Colonic mucosa (tissue), 4 donors: ENCODE measurements around the gene FILIP1L. TPM values are rescaled to one million over a fixed set of nuclear protein-coding genes. Genes with fewer than 3 reads are reported as not detected.

Source experiments
- DNase-seq: peaks from one replicate; pipeline ENCODE4 v3.0.0-alpha.2; 2020
- H3K27ac ChIP-seq: fragments of 200-600 bp; one replicate; pipeline ENCODE4 v1.8.0; 2021
- H3K27me3 ChIP-seq: fragments of 200-600 bp; one replicate; pipeline ENCODE4 v1.8.0; 2021
- H3K36me3 ChIP-seq: fragments of 200-600 bp; one replicate; pipeline ENCODE4 v1.8.0; 2021
- H3K4me1 ChIP-seq: fragments of 200-600 bp; one replicate; pipeline ENCODE4 v1.8.0; 2021; ENCODE audit warnings: mild to moderate bottlenecking
- H3K4me3 ChIP-seq: fragments of 200-600 bp; one replicate; pipeline ENCODE4 v1.8.0; 2021
- H3K9ac ChIP-seq, 2 donors: one replicate each; pipeline ENCODE4 v1.7.0; 2013; ENCODE audit warnings: control low read depth in 2 of 2, low read depth in 2 of 2, low read length in 2 of 2
- H3K9me3 ChIP-seq: fragments of 200-600 bp; one replicate; pipeline ENCODE4 v1.8.0; 2021
- CTCF ChIP-seq: fragments of 200-600 bp; IDR thresholded peaks from one replicate; pipeline ENCODE4 v1.8.0; 2022; ENCODE audit warnings: antibody characterized with exemption, mild to moderate bottlenecking
- intact Hi-C: fragments of 100-400 bp; cut with DNase I; formaldehyde crosslinking; loops from one replicate; pipeline ENCODE4 v1.14.1; 2022
- total RNA-seq, 2 donors: library from RNA; stranded (reverse); fragmentation: NEBNext Ultra II Directional in 1 of 2; extraction: Animal tissue kit (Norgen Biotek cat#: 25700) in 1 of 2; gene quantifications; one replicate each; pipeline ENCODE4 v1.2.1, GENCODE V29; 2021
- donor health status: healthy.
- donor health status: DM: no; HTN: no; CAD: no.
- donor health status: DM: no; HTN: no; CAD: no.

FILIP1L gene
- total RNA-seq, 2 donors from 2014 or later, result 3.7 to 29.0 TPM

DNA sequence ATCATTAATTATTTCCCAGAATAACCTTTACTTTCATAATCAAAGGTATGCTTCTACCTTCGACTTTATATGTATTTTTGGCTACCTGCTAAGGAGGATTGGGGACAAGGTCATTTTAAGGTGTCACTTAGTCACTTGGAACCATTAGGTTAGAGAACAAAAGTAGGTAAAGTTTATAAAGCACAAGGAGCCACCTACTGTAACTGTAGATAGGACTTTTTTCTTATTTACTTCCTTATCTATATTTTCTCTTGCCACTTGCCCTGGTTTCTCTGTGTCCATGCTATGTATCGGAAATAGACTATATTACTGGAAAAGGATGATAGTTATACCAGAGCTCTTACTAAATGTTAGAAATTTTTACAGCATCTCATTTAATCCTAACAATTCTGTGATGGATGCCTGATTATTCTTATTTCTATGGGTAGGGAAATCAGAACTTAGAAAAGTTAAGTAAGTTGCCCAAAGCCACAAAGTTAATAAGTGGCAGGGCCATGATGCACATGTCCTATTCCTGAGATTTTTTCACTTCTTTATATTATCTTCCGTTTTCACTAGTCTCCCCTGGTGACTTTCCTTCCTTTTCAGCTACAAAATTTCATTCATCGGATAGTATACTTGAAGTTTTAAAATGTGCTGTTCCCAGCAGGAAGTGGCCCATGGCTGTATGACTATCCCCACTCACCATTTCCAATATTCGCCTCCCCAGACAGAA, 164.2 kb downstream of the FILIP1L start:
- no peaks in the 10 kb centered on the region for H3K9me3 ChIP-seq
- DNase-seq, result no peak
- peaks cover 15% of the 10 kb centered on the region for H3K4me1 ChIP-seq
- intact Hi-C loops, result no loop called here
- no peak overlapping the region for H3K27ac ChIP-seq
- no peaks in the 10 kb centered on the region for H3K27me3 ChIP-seq
- TF ChIP-seq CTCF, result no peak
- no peaks in the 10 kb centered on the region for H3K36me3 ChIP-seq
- no peak overlapping the region for H3K4me3 ChIP-seq
- no peak overlapping the region for H3K9ac ChIP-seq

DNA sequence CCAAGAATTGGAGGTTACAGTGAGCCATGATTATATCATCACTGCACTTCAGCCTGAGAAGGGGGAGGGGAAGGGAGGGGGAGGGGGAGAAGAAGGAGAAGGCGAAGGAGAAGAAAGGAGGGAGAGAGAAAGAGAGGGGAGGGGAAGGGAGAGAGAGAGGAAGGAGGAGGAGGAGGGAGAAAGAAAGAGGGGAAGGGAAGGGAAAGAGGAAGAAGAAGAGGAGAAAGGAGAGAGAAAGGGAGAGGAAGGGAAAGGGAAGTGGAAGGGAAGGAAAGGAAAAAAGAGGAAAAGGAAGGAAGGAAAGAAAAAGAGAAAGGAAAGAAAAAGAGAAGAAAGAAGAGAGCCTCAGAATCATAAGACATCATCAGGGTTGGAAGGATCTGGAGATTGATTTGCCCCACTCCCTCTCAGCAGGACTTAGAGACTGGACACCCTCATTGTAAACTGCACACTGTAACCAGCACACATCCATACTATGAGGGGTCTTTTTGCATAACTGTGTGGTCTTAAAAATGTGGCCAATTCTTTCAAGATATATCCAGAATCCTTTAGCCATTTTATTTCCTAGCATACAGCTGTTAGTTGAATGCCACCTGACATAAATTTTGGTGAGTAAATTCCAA, 165.7 kb downstream of the FILIP1L start:
- Histone ChIP-seq H3K27ac (no peak overlapping the region), H3K9ac (no peak overlapping the region), H3K36me3 (no peaks in the 10 kb centered on the region), H3K4me3 (no peak overlapping the region), H3K27me3 (no peaks in the 10 kb centered on the region), H3K9me3 (no peaks in the 10 kb centered on the region), H3K4me1 (peaks cover 15% of the 10 kb centered on the region)
- DNase-seq, result no peak
- intact Hi-C loops, result no loop called here
- no peak for TF ChIP-seq CTCF

GRCh38 chr3:99947356-99947755, 166.9 kb downstream of the FILIP1L start:
- Histone ChIP-seq H3K36me3 (no peaks in the 10 kb centered on the region), H3K27ac (no peak overlapping the region), H3K9me3 (no peaks in the 10 kb centered on the region), H3K4me1 (peaks cover 15% of the 10 kb centered on the region), H3K27me3 (no peaks in the 10 kb centered on the region), H3K4me3 (no peak overlapping the region), H3K9ac (no peak overlapping the region)
- no peak for DNase-seq
- intact Hi-C loops, result no loop called here
- no peak for TF ChIP-seq CTCF

GRCh38 chr3:99945328-99945995, 168.8 kb downstream of the FILIP1L start:
- H3K27ac ChIP-seq, result no peak overlapping the region
- peaks cover 15% of the 10 kb centered on the region for H3K4me1 ChIP-seq

More at GRCh38 chr3:99945328-99945995, 168.8 kb downstream of the FILIP1L start:
- Histone ChIP-seq H3K9me3 (no peaks in the 10 kb centered on the region), H3K27me3 (no peaks in the 10 kb centered on the region), H3K4me3 (no peak overlapping the region), H3K36me3 (no peaks in the 10 kb centered on the region), H3K9ac (peak overlapping the region in 1 of 2 donors; percentile 9)
- DNase-seq, result no peak
- no peak for TF ChIP-seq CTCF
- intact Hi-C loops, result no loop called here
